ENCODE data around the gene TTC34. TPM values are rescaled to one million over a fixed set of nuclear protein-coding genes. Genes with fewer than 3 reads are reported as not detected.
A peak's percentile ranks its signal among the peaks of the same experiment; 100 is the strongest.

TTC34 gene
- total and polyA plus RNA-seq, 2 experiments from 2014 or later, result 0.08 to 0.35 TPM

- Mint-ChIP-seq H3K9me3 (peaks cover 6% of the 10 kb centered on the region), H3K27me3 (ENCODE audit: insufficient read depth, low read depth, poor library complexity) (peaks cover 6% of the 10 kb centered on the region), H3K36me3 (ENCODE audit: low read depth) (peaks cover 15% of the 10 kb centered on the region; the same call in 2 of the 3 replicates), H3K27ac (no peak within 1 kb of the TSS; the same call in 1 of the 2 replicates), H3K4me3 (peak within 1 kb of the TSS; percentile 83), H3K4me1 (peaks cover 22% of the 10 kb centered on the region)
- H3K27ac ChIP-seq (ENCODE audit: low read depth), result peak within 1 kb of the TSS; percentile 88
- peaks cover 13% of the 10 kb centered on the region for H3K4me1 ChIP-seq (ENCODE audit: insufficient read depth)
- H4K20me1 ChIP-seq (replicated peaks; ENCODE audit: insufficient read depth), result no peaks in the 10 kb centered on the region
- no peak within 1 kb of the TSS for H2AFZ ChIP-seq
- H3K79me2 ChIP-seq (replicated peaks; ENCODE audit: insufficient read depth), result no peaks in the 10 kb centered on the region
- DNase-seq (ENCODE audit: low spot score), result peak; percentile 97
- TF ChIP-seq, protein P1, sequence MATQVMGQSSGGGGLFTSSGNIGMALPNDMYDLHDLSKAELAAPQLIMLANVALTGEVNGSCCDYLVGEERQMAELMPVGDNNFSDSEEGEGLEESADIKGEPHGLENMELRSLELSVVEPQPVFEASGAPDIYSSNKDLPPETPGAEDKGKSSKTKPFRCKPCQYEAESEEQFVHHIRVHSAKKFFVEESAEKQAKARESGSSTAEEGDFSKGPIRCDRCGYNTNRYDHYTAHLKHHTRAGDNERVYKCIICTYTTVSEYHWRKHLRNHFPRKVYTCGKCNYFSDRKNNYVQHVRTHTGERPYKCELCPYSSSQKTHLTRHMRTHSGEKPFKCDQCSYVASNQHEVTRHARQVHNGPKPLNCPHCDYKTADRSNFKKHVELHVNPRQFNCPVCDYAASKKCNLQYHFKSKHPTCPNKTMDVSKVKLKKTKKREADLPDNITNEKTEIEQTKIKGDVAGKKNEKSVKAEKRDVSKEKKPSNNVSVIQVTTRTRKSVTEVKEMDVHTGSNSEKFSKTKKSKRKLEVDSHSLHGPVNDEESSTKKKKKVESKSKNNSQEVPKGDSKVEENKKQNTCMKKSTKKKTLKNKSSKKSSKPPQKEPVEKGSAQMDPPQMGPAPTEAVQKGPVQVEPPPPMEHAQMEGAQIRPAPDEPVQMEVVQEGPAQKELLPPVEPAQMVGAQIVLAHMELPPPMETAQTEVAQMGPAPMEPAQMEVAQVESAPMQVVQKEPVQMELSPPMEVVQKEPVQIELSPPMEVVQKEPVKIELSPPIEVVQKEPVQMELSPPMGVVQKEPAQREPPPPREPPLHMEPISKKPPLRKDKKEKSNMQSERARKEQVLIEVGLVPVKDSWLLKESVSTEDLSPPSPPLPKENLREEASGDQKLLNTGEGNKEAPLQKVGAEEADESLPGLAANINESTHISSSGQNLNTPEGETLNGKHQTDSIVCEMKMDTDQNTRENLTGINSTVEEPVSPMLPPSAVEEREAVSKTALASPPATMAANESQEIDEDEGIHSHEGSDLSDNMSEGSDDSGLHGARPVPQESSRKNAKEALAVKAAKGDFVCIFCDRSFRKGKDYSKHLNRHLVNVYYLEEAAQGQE (IDR thresholded peaks at IDR 0.05; ENCODE audit: unreplicated experiment), result no peak
- peak; percentile 65 for TF ChIP-seq POLR2AphosphoS5 (IDR thresholded peaks at IDR 0.05; ENCODE audit: low read depth)
- TF ChIP-seq EZH2 (IDR thresholded peaks at IDR 0.05; ENCODE audit: low read depth, unreplicated experiment), result no peak
- no peak for TF ChIP-seq CREB1 (CRISPR knock-in tag; IDR thresholded peaks at IDR 0.05; ENCODE audit: low read depth)
- H3K27me3 ChIP-seq (ENCODE audit: insufficient read depth), result no peaks in the 10 kb centered on the region
- H3K4me3 ChIP-seq, result peak within 1 kb of the TSS; percentile 88
- no peaks in the 10 kb centered on the region for H3F3A ChIP-seq (replicated peaks; ENCODE audit: low read depth)
- peak within 1 kb of the TSS; percentile 98 for H3K4me2 ChIP-seq
- no peaks in the 10 kb centered on the region for H3K9me2 ChIP-seq (ENCODE audit: insufficient read depth)
- ATAC-seq, result peak; percentile 81
- no peaks in the 10 kb centered on the region for H3K36me3 ChIP-seq (ENCODE audit: insufficient read depth)
These were observed 215.1 kb downstream of the TTC34 start, which contains the start of gene PRXL2B for GRCh38 chr1:2586154-2587070. Gene PRXL2B, plus strand, starts transcription at chr1:2586777. Its CDS starts 109 bp downstream, at chr1:2586886.

Other genes with a start within 250 kb of the TTC34 start
- 0.85 TPM in 1 of 2 replicates, not detected in the other for gene TNFRSF14, start 245.3 kb downstream of the TTC34 start, total RNA-seq (2014; rRNA removed; shearing (Covaris generic))
- not detected in 2 replicates for gene TNFRSF14, start 245.3 kb downstream of the TTC34 start, polyA plus RNA-seq (2016; fragmentation: Nextera tagmentation; extraction: Ambion mirVana)
- gene PRXL2B, start 214.9 kb downstream of the TTC34 start, total RNA-seq (2014; rRNA removed; shearing (Covaris generic)), result 35.1 and 44.0 TPM in 2 replicates
- 25.5 and 25.6 TPM in 2 replicates for gene PRXL2B, start 214.9 kb downstream of the TTC34 start, polyA plus RNA-seq (2016; fragmentation: Nextera tagmentation; extraction: Ambion mirVana)
- gene MMEL1, start 168.7 kb downstream of the TTC34 start, total RNA-seq (2014; rRNA removed; shearing (Covaris generic)), result 0.43 and 0.90 TPM in 2 replicates
- 0.57 and 0.71 TPM in 2 replicates for gene MMEL1, start 168.7 kb downstream of the TTC34 start, polyA plus RNA-seq (2016; fragmentation: Nextera tagmentation; extraction: Ambion mirVana)
- not detected in 2 replicates for gene ACTRT2, start 219.8 kb upstream of the TTC34 start, total RNA-seq (2014; rRNA removed; shearing (Covaris generic))
- not detected in 2 replicates for gene ACTRT2, start 219.8 kb upstream of the TTC34 start, polyA plus RNA-seq (2016; fragmentation: Nextera tagmentation; extraction: Ambion mirVana)